GM23338 (cell line): ENCODE data around the gene POM121L2.

Experiments used
- CREB1 ChIP-seq: fragments of 250-450 bp; sonication (Bioruptor Pico); IDR thresholded peaks from 2 replicates; pipeline ENCODE4 v1.5.0; 2020; ENCODE audit warnings: low read depth, mild to moderate bottlenecking, moderate library complexity
- CTCF ChIP-seq, 2 experiments: fragments of 200-600 bp in 1 of 2; sonication (generic) in 1 of 2; conservative IDR thresholded peaks; 2 replicates each; pipeline versions ENCODE4 v1.5.1 to v1.6.1; 2016 to 2017; ENCODE audit warnings: antibody characterized with exemption in 2 of 2, low read depth in 2 of 2, mild to moderate bottlenecking in 2 of 2, moderate library complexity in 1 of 2
- EZH2 ChIP-seq: fragments of 200-600 bp; sonication (generic); IDR thresholded peaks from one replicate; pipeline ENCODE4 v1.8.0; 2017; ENCODE audit warnings: antibody characterized with exemption, mild to moderate bottlenecking, low read depth; ENCODE audit not compliant: unreplicated experiment
- EZH2phosphoT487 ChIP-seq: fragments of 200-600 bp; sonication (generic); IDR thresholded peaks from one replicate; pipeline ENCODE4 v1.8.1; 2018; ENCODE audit warnings: antibody characterized with exemption; ENCODE audit not compliant: unreplicated experiment
- JUNB ChIP-seq: IDR thresholded peaks from one replicate; pipeline ENCODE4 v1.6.1; 2016; ENCODE audit warnings: antibody characterized with exemption; ENCODE audit not compliant: unreplicated experiment
- NANOG ChIP-seq: IDR thresholded peaks from 2 replicates; pipeline ENCODE4 v1.6.1; 2016; ENCODE audit warnings: antibody characterized with exemption, borderline replicate concordance
- POLR2AphosphoS5 ChIP-seq: IDR thresholded peaks from 2 replicates; pipeline ENCODE4 v1.6.1; 2016; ENCODE audit warnings: antibody characterized with exemption, low read depth
- REST ChIP-seq: IDR thresholded peaks from one replicate; pipeline ENCODE4 v1.6.1; 2018; ENCODE audit warnings: antibody characterized with exemption; ENCODE audit not compliant: unreplicated experiment
- STAT1 ChIP-seq: IDR thresholded peaks from one replicate; pipeline ENCODE4 v1.6.1; 2016; ENCODE audit warnings: antibody characterized with exemption; ENCODE audit not compliant: unreplicated experiment
- ZNF114 ChIP-seq: fragments of 250-450 bp; sonication (Bioruptor Pico); IDR thresholded peaks from 2 replicates; pipeline ENCODE4 v1.5.0; 2020; ENCODE audit warnings: mild to moderate bottlenecking, moderate library complexity
- ZNF331 ChIP-seq: fragments of 250-450 bp; sonication (Bioruptor Pico); IDR thresholded peaks from 2 replicates; pipeline ENCODE4 v1.5.0; 2020; ENCODE audit warnings: low read depth, mild to moderate bottlenecking, moderate library complexity

- TF ChIP-seq REST (no peak), EZH2 (no peak), CTCF (conservative IDR thresholded peaks at IDR 0.05; ENCODE audit: low read depth in 2 of 2) (no peak), EZH2phosphoT487 (no peak), ZNF114 (CRISPR knock-in tag) (no peak), POLR2AphosphoS5 (no peak), NANOG (no peak), JUNB (no peak), CREB1 (CRISPR knock-in tag) (no peak), STAT1 (no peak), ZNF331 (no peak)
Measured at GRCh38 chr6:27280540-27281000, 31.5 kb downstream of the POM121L2 start.
